HG02970 (cell line): Measurements from ENCODE around the gene NEMP1.
"Not testable (repeated sequence)": the region's sequence is repeated elsewhere in the genome, so short reads cannot be mapped to it uniquely, and the experiment has no call there.

Source experiments
- ATAC-seq: cut with Tn5 transposase; IDR thresholded peaks from one replicate; pipeline ENCODE4 v1.9.1; 2021; ENCODE audit warnings: mild to moderate bottlenecking, moderate library complexity, moderate number of reproducible peaks; ENCODE audit not compliant: unreplicated experiment, low FRiP score

The NEMP1 gene

GRCh38 chr12:57037264-57037663, 41.3 kb downstream of the NEMP1 start:
- ATAC-seq, result no peak

GRCh38 chr12:57033431-57033830, 45.2 kb downstream of the NEMP1 start:
- no peak for ATAC-seq

DNA sequence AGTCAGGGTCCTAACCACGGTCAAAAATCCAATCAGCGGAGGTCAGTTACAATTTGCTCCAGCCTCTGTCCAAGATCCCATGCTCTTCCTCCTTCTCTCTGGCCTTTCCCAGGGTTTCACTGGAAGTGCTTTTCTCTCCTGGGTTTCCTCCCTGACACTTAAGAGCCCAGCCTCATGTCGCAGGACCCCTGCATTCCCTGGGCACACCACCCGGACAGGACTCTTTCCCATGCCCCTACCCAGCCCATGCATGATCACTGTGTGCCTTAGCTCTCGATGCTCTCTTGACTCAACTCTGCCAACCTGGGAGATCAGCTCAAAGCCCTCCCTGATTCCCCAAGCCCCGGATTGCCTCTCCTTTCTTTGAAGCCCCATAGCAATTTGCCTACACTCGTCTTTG, 46.8 kb downstream of the NEMP1 start:
- no peak for ATAC-seq

DNA sequence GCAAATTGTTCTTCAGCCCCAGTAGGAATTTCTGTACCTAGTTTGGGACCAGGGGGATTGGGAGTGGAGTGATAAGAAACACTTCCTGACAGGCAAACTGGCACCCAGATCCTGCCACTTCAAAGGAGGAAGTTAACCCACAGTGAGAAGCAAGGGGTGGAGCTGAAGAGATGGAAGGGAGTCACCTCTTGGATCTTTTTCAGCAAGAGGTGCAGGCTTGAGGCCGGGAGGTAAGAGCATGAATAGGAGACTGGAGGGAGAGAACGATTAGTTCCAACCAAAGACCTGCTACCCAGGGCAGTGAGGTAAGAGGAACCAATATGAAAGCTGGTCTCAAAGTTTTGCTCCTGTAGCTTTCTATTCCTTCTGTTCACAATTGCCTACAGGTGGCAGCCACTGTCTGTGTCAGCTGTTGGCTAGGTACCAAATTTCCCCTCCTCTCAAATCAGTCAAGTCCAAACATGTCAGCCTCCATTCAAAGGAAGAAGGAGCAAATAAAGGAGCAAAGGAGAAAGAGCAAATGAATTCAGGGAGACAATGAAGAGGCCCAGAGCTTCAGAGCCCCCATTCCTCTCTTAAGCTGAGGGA, 47.4 kb downstream of the NEMP1 start:
- ATAC-seq, result no peak

DNA sequence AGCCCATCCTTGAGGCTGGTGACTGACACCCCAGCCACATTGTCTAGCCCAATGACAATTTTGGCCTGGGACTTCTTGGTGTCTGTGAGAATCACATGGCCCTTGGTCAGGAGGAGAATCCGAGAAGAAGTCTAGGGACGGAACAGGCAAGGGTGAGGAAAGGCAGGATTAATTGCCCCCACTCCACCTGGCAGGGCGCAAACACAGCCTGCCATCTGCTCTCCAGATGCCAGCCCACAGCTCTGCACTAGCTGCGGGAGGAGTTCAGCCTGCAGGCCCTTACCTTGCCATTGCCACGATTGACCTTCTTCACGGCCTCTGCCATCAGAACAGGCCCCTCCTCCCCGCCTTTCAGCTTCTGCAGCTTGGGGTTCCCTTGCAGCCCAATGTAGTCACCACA, 49.1 kb downstream of the NEMP1 start:
- ATAC-seq, result no peak

DNA sequence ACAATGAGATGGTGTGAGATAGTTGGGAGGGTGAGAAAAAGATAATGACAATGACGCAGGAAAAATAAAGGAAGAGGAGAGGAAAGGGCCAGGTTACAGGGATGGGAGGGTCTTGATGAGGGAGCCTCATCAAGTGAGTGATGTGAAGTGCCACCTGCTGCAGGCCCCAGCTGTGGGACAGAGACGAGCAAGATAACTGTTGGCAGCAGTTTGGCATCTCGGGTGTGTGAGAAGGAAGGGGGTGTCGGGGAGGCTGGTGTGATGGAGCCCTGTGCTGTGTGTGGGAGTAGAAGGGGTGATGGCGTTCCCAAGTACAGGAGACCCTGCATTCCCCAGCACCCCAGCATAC, 50.8 kb downstream of the NEMP1 start:
- ATAC-seq, result no peak

DNA sequence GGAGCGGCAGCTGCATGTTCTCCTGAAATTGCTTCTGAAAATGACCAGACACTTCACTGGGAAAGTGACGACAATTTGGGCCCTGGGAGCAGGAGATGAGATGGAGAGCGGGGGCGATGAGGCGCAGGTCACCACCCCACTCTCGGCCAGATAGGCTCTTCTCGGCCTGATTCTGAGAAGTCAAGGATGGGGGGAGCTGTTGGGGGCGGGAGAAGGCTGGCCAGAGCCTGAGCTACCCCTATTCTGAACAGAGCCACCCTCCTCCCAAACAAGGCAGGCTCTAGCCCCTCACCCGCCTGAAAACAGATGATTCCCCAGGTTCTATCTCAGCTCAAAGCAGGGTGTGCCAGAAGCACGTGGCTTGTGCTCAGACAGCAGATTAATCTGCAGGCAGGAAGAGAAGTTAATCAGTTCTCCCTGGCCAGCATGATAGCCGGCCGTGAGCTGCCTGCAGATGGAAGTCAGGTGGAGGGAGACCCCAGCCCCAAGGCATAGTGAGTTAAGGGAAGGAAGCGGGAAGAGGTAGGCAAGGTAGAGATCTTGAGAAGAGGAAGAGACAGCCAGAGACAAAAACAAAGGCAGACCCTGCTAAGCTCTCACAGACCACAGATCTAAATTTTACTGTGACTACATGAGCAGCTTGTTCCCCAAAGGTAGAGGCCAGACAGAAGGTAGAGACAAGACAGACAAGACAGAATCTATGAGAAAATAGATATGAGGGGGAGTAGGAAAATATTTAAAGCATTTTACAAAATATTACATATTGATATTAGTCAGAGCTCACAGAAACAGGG, 51.4 kb downstream of the NEMP1 start:
- no peak for ATAC-seq

GRCh38 chr12:57025196-57025595, 53.4 kb downstream of the NEMP1 start:
- ATAC-seq, result no peak

DNA sequence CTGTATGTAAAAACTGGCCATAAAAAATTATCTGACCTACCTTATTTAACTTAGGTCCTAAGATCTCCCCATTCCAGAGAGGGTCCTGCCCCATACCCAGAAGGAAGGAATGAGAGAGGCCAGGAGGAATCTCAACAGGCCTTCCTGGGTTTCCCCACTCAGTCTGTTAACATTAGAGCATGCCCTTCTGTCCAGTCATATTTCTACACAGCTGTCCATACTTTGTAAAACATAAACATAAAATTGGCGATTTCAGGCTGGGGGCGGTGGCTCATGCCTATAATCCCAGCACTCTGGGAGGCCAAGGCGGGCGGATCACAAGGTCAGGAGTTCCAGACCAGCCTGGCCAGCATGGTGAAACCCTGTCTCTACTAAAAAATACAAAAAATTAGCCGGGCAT, 56.3 kb downstream of the NEMP1 start:
- ATAC-seq, result not testable (repeated sequence)

GRCh38 chr12:57019983-57020719, 58.4 kb downstream of the NEMP1 start:
- no peak for ATAC-seq

GRCh38 chr12:57018906-57019305, 59.7 kb downstream of the NEMP1 start:
- no peak for ATAC-seq

- not testable (repeated sequence) for ATAC-seq
These were observed 60.2 kb downstream of the NEMP1 start for GRCh38 chr12:57018353-57018752.

GRCh38 chr12:57016348-57016747, 62.2 kb downstream of the NEMP1 start, which contains the start of gene TAC3:
TSS of gene TAC3 (minus strand) at chr12:57016529. CDS start at chr12:57015797, 732 bp downstream.
- ATAC-seq, result no peak

- no peak for ATAC-seq
These were observed 65.8 kb downstream of the NEMP1 start for GRCh38 chr12:57012600-57013465.

DNA sequence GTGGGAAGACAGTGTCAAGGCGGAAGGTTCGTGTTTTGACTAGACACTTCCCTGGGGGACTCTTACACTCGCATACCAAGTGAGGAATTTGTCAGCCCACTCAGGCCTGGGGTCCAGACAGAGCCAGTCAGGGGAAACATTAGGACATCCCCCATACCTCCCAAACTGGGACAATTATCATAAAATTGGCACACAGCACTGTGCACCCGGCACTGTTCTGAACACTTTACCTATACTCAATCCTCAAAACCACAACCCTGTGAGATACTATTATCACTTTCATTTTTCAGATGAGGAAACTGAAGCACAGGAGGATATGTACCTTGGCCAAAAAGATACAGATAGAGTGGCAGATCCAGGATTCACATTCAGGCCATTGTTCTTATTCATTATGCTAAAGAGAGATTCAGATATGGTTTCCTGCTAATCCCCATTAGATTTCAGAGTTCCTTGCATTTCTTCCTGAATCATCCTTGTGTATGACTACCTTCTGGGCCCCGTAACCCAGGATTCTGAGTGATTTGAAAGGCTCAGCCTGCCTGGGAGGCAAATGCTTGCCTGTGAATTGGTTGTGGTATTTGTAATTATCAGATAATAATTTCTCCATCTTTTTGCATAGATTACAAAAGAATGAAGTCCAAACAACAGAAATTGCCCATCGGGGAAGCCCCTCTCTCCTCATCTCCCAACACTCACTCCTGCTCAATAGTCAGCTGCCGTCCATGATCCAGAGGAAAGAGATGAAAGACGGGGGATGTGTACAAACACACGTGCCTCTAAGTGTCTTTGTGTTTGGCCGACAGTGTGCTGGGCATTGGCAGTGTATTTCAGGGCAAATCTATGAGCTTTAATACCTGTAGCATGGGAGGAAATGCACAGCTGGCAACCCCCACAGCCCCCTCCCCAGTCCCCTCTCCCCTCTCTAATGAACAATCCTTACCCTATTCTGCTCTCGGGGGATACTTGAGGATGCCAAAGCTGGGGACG, 66.9 kb downstream of the NEMP1 start:
- ATAC-seq, result no peak

DNA sequence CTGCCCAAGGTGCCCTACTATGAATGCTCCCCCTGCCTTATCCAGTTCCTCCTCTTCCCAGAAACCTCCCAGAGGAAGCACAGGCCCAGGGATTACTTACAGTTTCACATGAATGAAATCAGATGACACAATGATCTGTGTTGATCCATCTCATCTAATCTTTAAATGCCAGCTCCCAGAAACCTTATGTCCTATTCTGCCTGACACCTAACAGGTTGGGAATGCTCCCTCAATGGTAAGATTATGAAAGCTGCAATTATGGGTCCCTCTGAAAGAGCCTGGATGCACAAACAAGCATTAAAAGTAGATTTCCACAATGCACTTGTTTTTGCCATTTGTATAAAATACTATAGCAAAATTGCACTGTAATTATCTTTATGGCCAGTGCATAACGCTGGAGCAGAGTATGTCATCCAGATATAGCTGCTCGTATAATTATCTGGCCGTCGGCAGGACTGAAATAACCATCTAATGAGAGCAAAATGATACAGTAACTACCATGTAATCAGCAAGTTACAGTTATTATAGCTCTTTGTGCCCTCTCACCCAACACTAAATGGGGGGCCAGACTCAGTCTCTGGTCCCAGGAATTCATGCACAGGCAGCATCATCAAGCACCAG, 67.9 kb downstream of the NEMP1 start:
- ATAC-seq, result no peak

DNA sequence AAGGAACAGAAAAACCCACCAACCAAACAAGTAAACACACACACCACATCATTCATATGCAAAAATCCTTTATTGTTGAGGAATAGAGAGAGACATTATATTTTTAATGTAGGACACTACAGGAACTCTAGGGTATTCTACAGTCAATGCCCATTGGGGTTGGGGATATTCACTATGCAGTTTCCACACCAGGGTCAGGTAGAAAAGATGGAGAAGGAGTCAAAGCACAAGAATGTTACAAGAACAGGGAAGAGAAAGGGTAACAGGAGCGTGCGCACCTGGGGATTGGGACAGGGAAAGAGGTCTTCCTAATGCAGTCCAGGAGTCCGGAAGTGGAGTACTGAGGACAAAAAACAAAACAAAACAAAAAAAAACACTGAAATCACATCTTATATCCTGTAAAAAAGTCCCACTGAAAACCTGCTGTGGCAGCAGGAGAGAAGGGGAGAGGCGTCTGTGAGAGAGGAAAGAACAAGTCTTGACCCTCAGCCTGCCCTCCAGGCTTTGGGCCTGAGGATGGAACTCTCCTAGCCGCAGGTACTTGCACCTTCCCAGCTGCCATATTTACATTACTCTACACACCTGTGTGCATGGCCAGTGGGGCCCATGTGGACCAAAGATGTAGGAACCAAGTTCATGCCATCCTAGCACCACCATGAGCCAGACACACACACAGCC, 68.5 kb downstream of the NEMP1 start:
- no peak for ATAC-seq

- ATAC-seq, result no peak
These were observed 70.4 kb downstream of the NEMP1 start for GRCh38 chr12:57008178-57008577.
